SK-N-SH (cell line): ENCODE measurements around the gene MEI1. TPM values are rescaled to one million over a fixed set of nuclear protein-coding genes. Genes with fewer than 3 reads are reported as not detected.

Experiments used
- CTCF ChIA-PET: fragments of 300-600, 350-600 bp; formaldehyde crosslinking; extraction: SDS; loops from one replicate; lab custom pipeline; 2021; lab: Yijun Ruan, JAX
- POLR2A ChIA-PET: fragments of 350-600 bp; sonication (Branson Sonifier 250); formaldehyde crosslinking; extraction: SDS; loops from one replicate; lab custom pipeline; 2020; ENCODE audit warnings: antibody characterized with exemption, inconsistent platforms; lab: Yijun Ruan, JAX
- DNase-seq: peaks from one replicate; pipeline ENCODE4 v3.0.0; 2012
- H2AFZ ChIP-seq: fragments of 200-600 bp; sonication (generic); 2 replicates; pipeline ENCODE4 v1.8.1; 2016; ENCODE audit warnings: antibody characterized with exemption, mild to moderate bottlenecking, low read depth
- H3F3A ChIP-seq: fragments of 200-600 bp; sonication (generic); replicated peaks from 2 replicates; pipeline ENCODE3; 2016; ENCODE audit warnings: antibody characterized with exemption, mild to moderate bottlenecking; ENCODE audit not compliant: insufficient read depth
- H3K27ac ChIP-seq, 2 experiments: fragments of 200-500 bp in 1 of 2; fragments of 200-600 bp in 1 of 2; sonication (Bioruptor generic) in 1 of 2; sonication (generic), shearing (Covaris generic) in 1 of 2; 2 replicates each; pipeline versions ENCODE4 v1.5.1 to v1.6.1; 2014 to 2016; ENCODE audit warnings: low read depth in 2 of 2, inconsistent platforms in 1 of 2, low read length in 1 of 2, mild to moderate bottlenecking in 1 of 2, mixed read lengths in 1 of 2
- H3K27me3 ChIP-seq: fragments of 200-600 bp; sonication (generic), shearing (Covaris generic); 2 replicates; pipeline ENCODE4 v1.6.1; 2016; ENCODE audit warnings: mixed run types; ENCODE audit not compliant: insufficient read depth
- H3K36me3 ChIP-seq, 2 experiments: fragments of 200-500 bp in 1 of 2; fragments of 200-600 bp in 1 of 2; sonication (Bioruptor generic) in 1 of 2; sonication (generic) in 1 of 2; replicated peaks in 1 of 2; 2 replicates each; pipeline versions ENCODE3 to v1.5.1; 2014 to 2016; ENCODE audit warnings: low read length in 1 of 2, mild to moderate bottlenecking in 1 of 2; ENCODE audit not compliant: insufficient read depth in 2 of 2, control insufficient read depth in 1 of 2
- H3K4me1 ChIP-seq, 2 experiments: fragments of 200-500 bp in 1 of 2; fragments of 200-600 bp in 1 of 2; sonication (Bioruptor generic) in 1 of 2; sonication (generic), shearing (Covaris generic) in 1 of 2; 2 replicates each; pipeline versions ENCODE4 v1.5.1 to v1.6.1; 2014 to 2016; ENCODE audit warnings: low read depth in 1 of 2, low read length in 1 of 2, mixed run types in 1 of 2; ENCODE audit not compliant: insufficient read depth in 2 of 2, control insufficient read depth in 1 of 2
- H3K4me2 ChIP-seq: fragments of 200-600 bp; sonication (generic), shearing (Covaris generic); 2 replicates; pipeline ENCODE4 v1.6.1; 2017; ENCODE audit warnings: mixed run types
- H3K4me3 ChIP-seq, 2 experiments: fragments of 200-500 bp in 1 of 2; fragments of 200-600 bp in 1 of 2; sonication (Bioruptor generic) in 1 of 2; sonication (generic), shearing (Covaris generic) in 1 of 2; 2 replicates each; pipeline versions ENCODE4 v1.5.1 to v1.8.1; 2014 to 2016; ENCODE audit warnings: low read depth in 2 of 2, inconsistent platforms in 1 of 2, low read length in 1 of 2, mild to moderate bottlenecking in 1 of 2, mixed read lengths in 1 of 2, moderate library complexity in 1 of 2
- H3K79me2 ChIP-seq: fragments of 200-600 bp; sonication (generic); 2 replicates; pipeline ENCODE4 v1.8.1; 2017; ENCODE audit warnings: mild to moderate bottlenecking; ENCODE audit not compliant: insufficient read depth
- H3K9ac ChIP-seq: fragments of 200-600 bp; sonication (generic); 2 replicates; pipeline ENCODE4 v1.6.1; 2017; ENCODE audit warnings: mixed run types
- H3K9me2 ChIP-seq: fragments of 200-600 bp; sonication (generic); 2 replicates; pipeline ENCODE4 v1.6.1; 2017; ENCODE audit warnings: mixed run types
- H3K9me3 ChIP-seq: fragments of 200-600 bp; sonication (generic); 2 replicates; pipeline ENCODE4 v1.6.1; 2017; ENCODE audit warnings: mixed run types, mild to moderate bottlenecking, moderate library complexity
- H4K20me1 ChIP-seq: fragments of 200-600 bp; sonication (generic); 2 replicates; pipeline ENCODE4 v1.6.1; 2017; ENCODE audit warnings: mild to moderate bottlenecking, mixed run types; ENCODE audit not compliant: insufficient read depth
- EP300 ChIP-seq, 2 experiments: IDR thresholded peaks; 2 replicates each; pipeline versions ENCODE4 v1.4.0 to v1.6.1; 2012; ENCODE audit warnings: borderline replicate concordance in 1 of 2, low read depth in 1 of 2, low read length in 1 of 2
- EZH2phosphoT487 ChIP-seq: fragments of 200-600 bp; sonication (generic); IDR thresholded peaks from 2 replicates; pipeline ENCODE4 v1.6.1; 2017; ENCODE audit warnings: low read depth, mixed run types, mild to moderate bottlenecking, antibody characterized with exemption, moderate library complexity, borderline replicate concordance
- FOSL2 ChIP-seq: IDR thresholded peaks from 2 replicates; pipeline ENCODE4 v1.4.0; 2012; ENCODE audit warnings: low read depth, mild to moderate bottlenecking, moderate library complexity, borderline replicate concordance
- FOXJ3 ChIP-seq: sonication (generic); formaldehyde crosslinking; IDR thresholded peaks from 2 replicates; pipeline ENCODE4 v1.5.1; 2020; ENCODE audit warnings: mild to moderate bottlenecking, missing genetic modification reagents
- FOXM1 ChIP-seq: IDR thresholded peaks from 2 replicates; pipeline ENCODE4 v1.4.0; 2012; ENCODE audit warnings: low read depth, mild to moderate bottlenecking
- GABPA ChIP-seq: IDR thresholded peaks from 2 replicates; pipeline ENCODE4 v1.4.0; 2012; ENCODE audit warnings: low read depth, mild to moderate bottlenecking
- MEF2A ChIP-seq: IDR thresholded peaks from 2 replicates; pipeline ENCODE4 v1.4.0; 2012; ENCODE audit warnings: low read depth, borderline replicate concordance
- NFIC ChIP-seq: IDR thresholded peaks from 2 replicates; pipeline ENCODE4 v1.4.0; 2012; ENCODE audit warnings: borderline replicate concordance
- NRF1 ChIP-seq: IDR thresholded peaks from 2 replicates; pipeline ENCODE4 v1.6.1; 2012; ENCODE audit warnings: low read depth, mild to moderate bottlenecking, low read length
- POLR2AphosphoS5 ChIP-seq: IDR thresholded peaks from 2 replicates; pipeline ENCODE4 v1.6.1; 2012; ENCODE audit warnings: low read depth, low read length
- RAD21 ChIP-seq: IDR thresholded peaks from 2 replicates; pipeline ENCODE4 v1.6.1; 2012; ENCODE audit warnings: mild to moderate bottlenecking, low read length
- RCOR1 ChIP-seq: fragments of 150-350 bp; IDR thresholded peaks from 2 replicates; pipeline ENCODE4 v1.6.1; 2017; ENCODE audit warnings: antibody characterized with exemption, low read length
- whole genome bisulfite sequencing: methylation state at CpG from one replicate; pipeline ENCODE4 v1.1.6; 2017; ENCODE audit warnings: low lambda C conversion rate; 5-methylcytosine and 5-hydroxymethylcytosine counted together
- polyA plus RNA-seq, 3 experiments: library from polyadenylated mRNA; depleted of rRNA; stranded (reverse); fragments of >200 nt; gene quantifications; 2 replicates each; pipeline ENCODE4 v1.2.3, GENCODE V29; 2012
- TF ChIP-seq, protein P1 (sequence below): IDR thresholded peaks from 2 replicates; pipeline ENCODE4 v1.4.0; 2012; ENCODE audit warnings: low read depth, borderline replicate concordance
- TF ChIP-seq, protein P2 (sequence below): IDR thresholded peaks from 2 replicates; pipeline ENCODE4; 2012
- TF ChIP-seq, protein P3 (sequence below): fragments of 200-600 bp; sonication (generic); IDR thresholded peaks from 2 replicates; pipeline ENCODE4 v1.6.1; 2017; ENCODE audit warnings: antibody characterized with exemption, mild to moderate bottlenecking, moderate library complexity

MEI1 gene
- polyA plus RNA-seq, 1 of the 3 experiments (the other 2 are of a cell fraction) = not detected

DNA sequence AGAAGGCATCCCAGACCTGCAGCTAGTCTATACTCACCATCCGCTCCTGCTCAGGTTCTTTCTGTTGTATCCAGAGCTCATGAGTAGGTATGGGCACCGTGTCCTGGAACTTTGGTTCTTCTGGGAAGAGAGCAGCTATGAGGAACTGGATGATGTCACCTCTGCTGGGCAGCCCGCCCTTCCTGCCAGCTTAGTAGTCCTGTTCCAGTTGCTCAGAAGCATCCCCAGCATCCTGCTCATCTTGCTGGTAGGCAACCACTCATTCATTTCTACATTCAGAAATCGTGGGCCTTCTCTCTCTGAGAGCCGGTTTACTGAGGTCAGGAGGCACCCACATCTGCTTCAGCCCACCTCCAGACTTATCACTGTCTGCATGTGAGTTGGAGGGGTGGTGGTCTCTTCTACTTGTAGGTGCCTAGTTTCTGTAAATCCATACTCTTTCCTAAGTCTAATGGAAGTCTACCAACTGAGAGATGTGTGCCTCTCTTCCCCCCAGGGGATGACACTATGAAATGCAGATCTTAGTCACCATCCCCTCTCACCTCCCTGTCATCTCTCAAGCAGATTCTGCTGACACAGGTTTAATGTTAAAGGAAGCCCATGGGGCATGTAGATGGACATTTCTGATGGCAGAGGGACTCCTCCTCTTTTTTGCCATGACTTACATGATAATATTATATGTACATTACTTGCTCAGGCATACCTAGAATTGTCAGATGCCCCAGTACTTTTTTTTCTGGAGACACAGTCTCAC lies 71.6 kb downstream of the MEI1 start (continued):
- no peak for TF ChIP-seq FOXM1
- TF ChIP-seq, protein P1, sequence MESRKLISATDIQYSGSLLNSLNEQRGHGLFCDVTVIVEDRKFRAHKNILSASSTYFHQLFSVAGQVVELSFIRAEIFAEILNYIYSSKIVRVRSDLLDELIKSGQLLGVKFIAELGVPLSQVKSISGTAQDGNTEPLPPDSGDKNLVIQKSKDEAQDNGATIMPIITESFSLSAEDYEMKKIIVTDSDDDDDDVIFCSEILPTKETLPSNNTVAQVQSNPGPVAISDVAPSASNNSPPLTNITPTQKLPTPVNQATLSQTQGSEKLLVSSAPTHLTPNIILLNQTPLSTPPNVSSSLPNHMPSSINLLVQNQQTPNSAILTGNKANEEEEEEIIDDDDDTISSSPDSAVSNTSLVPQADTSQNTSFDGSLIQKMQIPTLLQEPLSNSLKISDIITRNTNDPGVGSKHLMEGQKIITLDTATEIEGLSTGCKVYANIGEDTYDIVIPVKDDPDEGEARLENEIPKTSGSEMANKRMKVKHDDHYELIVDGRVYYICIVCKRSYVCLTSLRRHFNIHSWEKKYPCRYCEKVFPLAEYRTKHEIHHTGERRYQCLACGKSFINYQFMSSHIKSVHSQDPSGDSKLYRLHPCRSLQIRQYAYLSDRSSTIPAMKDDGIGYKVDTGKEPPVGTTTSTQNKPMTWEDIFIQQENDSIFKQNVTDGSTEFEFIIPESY = no peak

DNA sequence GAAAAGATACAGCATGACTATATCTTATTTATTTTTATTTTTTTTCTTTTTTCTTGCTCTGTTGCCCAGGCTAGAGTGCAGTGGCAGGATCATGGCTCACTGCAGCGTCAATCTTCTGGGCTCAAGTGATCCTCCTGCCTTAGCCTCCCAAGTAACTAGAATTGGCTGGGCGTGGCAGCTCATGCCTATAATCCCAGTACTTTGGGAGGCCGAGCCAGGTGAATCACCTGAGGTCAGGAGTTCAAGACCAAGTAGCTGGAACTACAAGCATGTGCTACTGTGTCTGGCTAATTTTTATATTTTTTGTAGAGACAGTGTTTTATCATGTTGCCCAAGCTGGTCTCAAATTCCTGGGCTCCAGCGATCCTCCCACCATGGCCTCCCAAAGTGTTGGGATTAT lies 72.9 kb downstream of the MEI1 start:
- Histone ChIP-seq H3K9ac (no peak overlapping the region), H3K27ac (no peak overlapping the region), H2AFZ (no peak overlapping the region), H3K4me1 (no peaks in the 10 kb centered on the region), H3K4me3 (no peak overlapping the region), H3K9me3 (no peaks in the 10 kb centered on the region), H3K36me3 (no peaks in the 10 kb centered on the region), H3K27me3 (no peaks in the 10 kb centered on the region), H4K20me1 (no peaks in the 10 kb centered on the region), H3K9me2 (no peaks in the 10 kb centered on the region), H3F3A (no peaks in the 10 kb centered on the region), H3K79me2 (no peaks in the 10 kb centered on the region), H3K4me2 (no peak overlapping the region)
- no peak for DNase-seq
- ChIA-PET CTCF (no interaction called here), POLR2A (no interaction called here)
- 78% methylated on average over 3 of the region's 4 CpGs for WGBS
- TF ChIP-seq FOXJ3 (CRISPR knock-in tag) (no peak), POLR2AphosphoS5 (no peak), EP300 (IDR thresholded peaks at IDR 0.05; ENCODE audit: borderline replicate concordance in 1 of 2, low read depth in 1 of 2, low read length in 1 of 2) (no peak), RCOR1 (no peak), EZH2phosphoT487 (no peak), NRF1 (no peak), FOXM1 (no peak), GABPA (no peak), FOSL2 (no peak), NFIC (no peak), RAD21 (no peak), MEF2A (no peak)
- TF ChIP-seq, protein P2, sequence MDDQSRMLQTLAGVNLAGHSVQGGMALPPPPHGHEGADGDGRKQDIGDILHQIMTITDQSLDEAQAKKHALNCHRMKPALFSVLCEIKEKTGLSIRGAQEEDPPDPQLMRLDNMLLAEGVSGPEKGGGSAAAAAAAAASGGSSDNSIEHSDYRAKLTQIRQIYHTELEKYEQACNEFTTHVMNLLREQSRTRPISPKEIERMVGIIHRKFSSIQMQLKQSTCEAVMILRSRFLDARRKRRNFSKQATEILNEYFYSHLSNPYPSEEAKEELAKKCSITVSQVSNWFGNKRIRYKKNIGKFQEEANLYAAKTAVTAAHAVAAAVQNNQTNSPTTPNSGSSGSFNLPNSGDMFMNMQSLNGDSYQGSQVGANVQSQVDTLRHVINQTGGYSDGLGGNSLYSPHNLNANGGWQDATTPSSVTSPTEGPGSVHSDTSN = no peak
- TF ChIP-seq, protein P3, sequence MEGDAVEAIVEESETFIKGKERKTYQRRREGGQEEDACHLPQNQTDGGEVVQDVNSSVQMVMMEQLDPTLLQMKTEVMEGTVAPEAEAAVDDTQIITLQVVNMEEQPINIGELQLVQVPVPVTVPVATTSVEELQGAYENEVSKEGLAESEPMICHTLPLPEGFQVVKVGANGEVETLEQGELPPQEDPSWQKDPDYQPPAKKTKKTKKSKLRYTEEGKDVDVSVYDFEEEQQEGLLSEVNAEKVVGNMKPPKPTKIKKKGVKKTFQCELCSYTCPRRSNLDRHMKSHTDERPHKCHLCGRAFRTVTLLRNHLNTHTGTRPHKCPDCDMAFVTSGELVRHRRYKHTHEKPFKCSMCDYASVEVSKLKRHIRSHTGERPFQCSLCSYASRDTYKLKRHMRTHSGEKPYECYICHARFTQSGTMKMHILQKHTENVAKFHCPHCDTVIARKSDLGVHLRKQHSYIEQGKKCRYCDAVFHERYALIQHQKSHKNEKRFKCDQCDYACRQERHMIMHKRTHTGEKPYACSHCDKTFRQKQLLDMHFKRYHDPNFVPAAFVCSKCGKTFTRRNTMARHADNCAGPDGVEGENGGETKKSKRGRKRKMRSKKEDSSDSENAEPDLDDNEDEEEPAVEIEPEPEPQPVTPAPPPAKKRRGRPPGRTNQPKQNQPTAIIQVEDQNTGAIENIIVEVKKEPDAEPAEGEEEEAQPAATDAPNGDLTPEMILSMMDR = no peak
